ENCODE data around the gene RELA. TPM values are rescaled to one million over a fixed set of nuclear protein-coding genes. Genes with fewer than 3 reads are reported as not detected.

Gene RELA
- total and polyA plus RNA-seq, 2 experiments from 2014 or later = 38.4 to 67.8 TPM

DNA sequence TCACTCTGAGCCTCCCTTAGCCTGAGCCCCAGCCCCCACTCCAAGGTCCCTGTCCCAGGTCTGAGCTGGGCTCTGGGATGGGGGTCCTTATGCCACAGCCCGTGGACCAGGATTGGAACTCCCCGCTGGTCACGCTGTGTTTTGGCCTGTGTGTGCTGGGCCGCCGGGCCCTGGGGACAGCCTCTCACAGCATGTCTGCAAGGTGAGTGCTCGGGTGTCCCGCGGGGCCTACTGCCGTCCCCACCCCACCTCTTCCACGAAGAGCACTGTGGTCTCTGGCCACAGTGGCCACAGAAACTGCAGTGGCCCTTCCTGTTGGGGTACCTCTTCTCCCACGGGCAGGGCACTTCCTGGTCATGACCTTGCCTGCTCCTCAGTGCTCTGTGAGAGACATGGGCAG lies 28.3 kb downstream of the RELA start:
- DNase-seq = no peak
- WGBS, 2 experiments (ENCODE audit: low coverage in 1 of 2, low lambda C conversion rate in 2 of 2, missing lambda C conversion rate in 2 of 2) = 89 to 90% methylated on average over 11 of the region's 11 CpGs
- H3K9ac ChIP-seq = no peak overlapping the region
- H3K9me2 ChIP-seq (ENCODE audit: insufficient read depth) = no peaks in the 10 kb centered on the region
- H3K79me2 ChIP-seq (ENCODE audit: insufficient read depth) = no peaks in the 10 kb centered on the region
- in situ Hi-C loops (cut with MboI) = no loop called here
- H3K27ac ChIP-seq = no peak overlapping the region
- H3F3A ChIP-seq (ENCODE audit: insufficient read depth) = peaks cover 10% of the 10 kb centered on the region
- TF ChIP-seq EZH2 (IDR thresholded peaks at IDR 0.05; ENCODE audit: insufficient read depth, poor library complexity, severe bottlenecking) (no peak), EZH2phosphoT487 (IDR thresholded peaks at IDR 0.05; ENCODE audit: insufficient read depth, low read depth) (no peak)
- no peaks in the 10 kb centered on the region for H3K4me1 ChIP-seq (ENCODE audit: insufficient read depth)
- H3K4me2 ChIP-seq (ENCODE audit: unreplicated experiment) = no peak overlapping the region
- H3K4me3 ChIP-seq = no peak overlapping the region
- no peaks in the 10 kb centered on the region for H3K9me3 ChIP-seq (ENCODE audit: low read depth)
- H3K36me3 ChIP-seq (ENCODE audit: low read depth) = peaks cover 2% of the 10 kb centered on the region; the same call in 1 of the 2 replicates
- H3K27me3 ChIP-seq (replicated peaks; ENCODE audit: insufficient read depth) = no peaks in the 10 kb centered on the region
- H4K20me1 ChIP-seq (ENCODE audit: insufficient read depth) = no peaks in the 10 kb centered on the region
- no peak overlapping the region for H2AFZ ChIP-seq

DNA sequence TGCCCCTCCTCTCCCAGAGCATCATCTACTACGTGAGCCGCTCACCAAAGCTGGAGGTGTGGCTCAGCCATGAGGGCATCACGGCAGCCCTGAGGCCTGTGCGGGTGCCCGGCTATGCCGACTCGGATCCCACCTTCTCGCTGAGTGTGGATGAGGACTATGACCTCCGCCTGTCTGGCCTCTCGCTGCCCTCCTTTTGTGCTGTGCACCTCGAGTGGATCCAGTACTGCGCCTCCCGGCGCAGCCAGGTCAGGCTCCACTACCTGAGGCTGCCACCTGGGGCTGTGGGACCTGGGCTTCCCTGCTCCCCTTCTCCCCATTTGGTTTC lies 28.6 kb downstream of the RELA start:
- Histone ChIP-seq H4K20me1 (ENCODE audit: insufficient read depth) (no peaks in the 10 kb centered on the region), H3K4me3 (no peak overlapping the region), H2AFZ (no peak overlapping the region), H3K27me3 (replicated peaks; ENCODE audit: insufficient read depth) (no peaks in the 10 kb centered on the region), H3K4me1 (ENCODE audit: insufficient read depth) (no peaks in the 10 kb centered on the region), H3K9ac (no peak overlapping the region), H3F3A (ENCODE audit: insufficient read depth) (peaks cover 10% of the 10 kb centered on the region), H3K9me2 (ENCODE audit: insufficient read depth) (no peaks in the 10 kb centered on the region), H3K4me2 (ENCODE audit: unreplicated experiment) (no peak overlapping the region), H3K27ac (no peak overlapping the region), H3K79me2 (ENCODE audit: insufficient read depth) (no peaks in the 10 kb centered on the region), H3K9me3 (ENCODE audit: low read depth) (no peaks in the 10 kb centered on the region), H3K36me3 (ENCODE audit: low read depth) (peaks cover 2% of the 10 kb centered on the region; the same call in 1 of the 2 replicates)
- in situ Hi-C loops (cut with MboI) = no loop called here
- TF ChIP-seq EZH2 (IDR thresholded peaks at IDR 0.05; ENCODE audit: insufficient read depth, poor library complexity, severe bottlenecking) = no peak
- TF ChIP-seq EZH2phosphoT487 (IDR thresholded peaks at IDR 0.05; ENCODE audit: insufficient read depth, low read depth) = no peak
- no peak for DNase-seq
- WGBS, 2 experiments (ENCODE audit: low coverage in 1 of 2, low lambda C conversion rate in 2 of 2, missing lambda C conversion rate in 2 of 2) = 87 to 89% methylated on average over 14 of the region's 14 CpGs

DNA sequence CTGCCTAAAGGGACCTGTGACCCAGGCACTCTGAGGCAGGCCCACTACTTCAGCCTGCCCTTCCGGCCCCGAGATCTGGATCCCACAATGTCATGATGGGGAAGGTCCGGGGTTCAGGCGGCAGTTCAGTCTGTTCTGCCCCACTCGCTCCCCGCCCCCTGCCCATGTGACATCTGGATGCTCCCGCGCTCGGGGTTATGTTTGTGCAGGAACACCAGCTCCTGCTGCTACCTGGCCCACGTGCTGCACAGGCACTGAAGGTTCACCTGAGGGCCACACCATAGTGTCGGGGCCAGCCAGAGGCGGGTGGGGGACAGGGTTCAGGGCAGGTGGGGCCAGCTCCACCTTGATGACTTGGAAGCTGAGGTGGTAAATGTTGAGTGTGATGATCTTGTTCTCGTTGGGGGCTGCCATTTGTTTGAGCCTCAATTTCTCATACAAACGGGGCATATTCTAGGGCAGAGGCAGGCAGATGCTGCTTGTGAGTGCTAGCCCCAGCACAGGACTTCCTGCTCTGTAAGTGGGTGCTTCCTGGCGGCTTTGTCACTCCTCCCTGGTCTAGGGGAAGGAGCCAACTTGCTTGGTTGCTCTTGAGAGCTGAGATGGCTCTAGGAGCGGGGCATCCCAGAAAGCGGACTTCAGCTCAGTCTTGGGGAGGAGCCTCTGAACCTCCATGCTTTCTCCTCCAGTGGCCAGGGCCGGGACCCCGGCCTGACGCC lies 29.2 kb downstream of the RELA start:
- in situ Hi-C loops (cut with MboI) = no loop called here
- H2AFZ ChIP-seq = no peak overlapping the region
- peaks cover 10% of the 10 kb centered on the region for H3F3A ChIP-seq (ENCODE audit: insufficient read depth)
- 82% methylated on average over 20 of the region's 20 CpGs for WGBS, 2 experiments (ENCODE audit: low coverage in 1 of 2, low lambda C conversion rate in 2 of 2, missing lambda C conversion rate in 2 of 2)
- TF ChIP-seq EZH2 (IDR thresholded peaks at IDR 0.05; ENCODE audit: insufficient read depth, poor library complexity, severe bottlenecking) (no peak), EZH2phosphoT487 (IDR thresholded peaks at IDR 0.05; ENCODE audit: insufficient read depth, low read depth) (no peak)
- H3K79me2 ChIP-seq (ENCODE audit: insufficient read depth) = no peaks in the 10 kb centered on the region
- no peak overlapping the region for H3K4me2 ChIP-seq (ENCODE audit: unreplicated experiment)
- H3K9ac ChIP-seq = no peak overlapping the region
- no peak overlapping the region for H3K4me3 ChIP-seq
- peaks cover 2% of the 10 kb centered on the region; the same call in 1 of the 2 replicates for H3K36me3 ChIP-seq (ENCODE audit: low read depth)
- no peaks in the 10 kb centered on the region for H3K4me1 ChIP-seq (ENCODE audit: insufficient read depth)
- no peaks in the 10 kb centered on the region for H3K27me3 ChIP-seq (replicated peaks; ENCODE audit: insufficient read depth)
- H3K9me3 ChIP-seq (ENCODE audit: low read depth) = no peaks in the 10 kb centered on the region
- no peaks in the 10 kb centered on the region for H3K9me2 ChIP-seq (ENCODE audit: insufficient read depth)
- no peak for DNase-seq
- no peaks in the 10 kb centered on the region for H4K20me1 ChIP-seq (ENCODE audit: insufficient read depth)
- H3K27ac ChIP-seq = no peak overlapping the region

DNA sequence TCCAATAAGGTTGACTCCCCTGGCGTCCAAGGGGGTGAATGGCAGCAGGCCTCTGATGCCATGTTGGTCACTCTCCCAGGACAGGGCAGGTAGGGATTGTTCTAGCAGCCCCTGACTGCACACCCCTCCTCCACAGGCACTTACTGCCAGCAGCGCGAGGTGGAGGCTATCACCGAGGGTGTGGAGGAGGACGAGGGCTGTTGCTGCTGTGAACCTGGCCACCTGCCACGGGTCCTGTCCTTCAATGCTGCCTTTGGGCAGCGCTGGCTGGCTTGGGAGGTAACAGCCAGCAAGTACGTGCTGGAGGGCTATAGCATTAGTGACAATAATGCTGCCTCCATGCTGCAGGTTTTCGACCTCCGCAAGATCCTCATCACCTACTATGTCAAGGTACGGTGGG lies 32.5 kb downstream of the RELA start:
- Histone ChIP-seq H3F3A (ENCODE audit: insufficient read depth) (no peaks in the 10 kb centered on the region), H3K79me2 (ENCODE audit: insufficient read depth) (no peaks in the 10 kb centered on the region), H3K9ac (no peak overlapping the region), H3K4me1 (ENCODE audit: insufficient read depth) (no peaks in the 10 kb centered on the region), H3K27me3 (replicated peaks; ENCODE audit: insufficient read depth) (no peaks in the 10 kb centered on the region), H3K4me3 (no peak overlapping the region), H3K9me2 (ENCODE audit: insufficient read depth) (no peaks in the 10 kb centered on the region), H2AFZ (no peak overlapping the region), H3K27ac (no peak overlapping the region), H3K9me3 (ENCODE audit: low read depth) (no peaks in the 10 kb centered on the region), H3K4me2 (ENCODE audit: unreplicated experiment) (no peak overlapping the region), H3K36me3 (ENCODE audit: low read depth) (peaks cover 2% of the 10 kb centered on the region; the same call in 1 of the 2 replicates), H4K20me1 (ENCODE audit: insufficient read depth) (no peaks in the 10 kb centered on the region)
- in situ Hi-C loops (cut with MboI) = no loop called here
- DNase-seq = no peak
- no peak for TF ChIP-seq EZH2phosphoT487 (IDR thresholded peaks at IDR 0.05; ENCODE audit: insufficient read depth, low read depth)
- 95 to 96% methylated on average over 11 of the region's 11 CpGs for WGBS, 2 experiments (ENCODE audit: low coverage in 1 of 2, low lambda C conversion rate in 2 of 2, missing lambda C conversion rate in 2 of 2)

Data from GM23248 (cell line).